ENCODE data around the gene FBXW8.

The FBXW8 gene

GRCh38 chr12:117060929-117061305, 150.2 kb downstream of the FBXW8 start:
- DNase-seq: no peak

- no peak for DNase-seq
Measured at GRCh38 chr12:117061555-117062079, 150.9 kb downstream of the FBXW8 start.

DNA sequence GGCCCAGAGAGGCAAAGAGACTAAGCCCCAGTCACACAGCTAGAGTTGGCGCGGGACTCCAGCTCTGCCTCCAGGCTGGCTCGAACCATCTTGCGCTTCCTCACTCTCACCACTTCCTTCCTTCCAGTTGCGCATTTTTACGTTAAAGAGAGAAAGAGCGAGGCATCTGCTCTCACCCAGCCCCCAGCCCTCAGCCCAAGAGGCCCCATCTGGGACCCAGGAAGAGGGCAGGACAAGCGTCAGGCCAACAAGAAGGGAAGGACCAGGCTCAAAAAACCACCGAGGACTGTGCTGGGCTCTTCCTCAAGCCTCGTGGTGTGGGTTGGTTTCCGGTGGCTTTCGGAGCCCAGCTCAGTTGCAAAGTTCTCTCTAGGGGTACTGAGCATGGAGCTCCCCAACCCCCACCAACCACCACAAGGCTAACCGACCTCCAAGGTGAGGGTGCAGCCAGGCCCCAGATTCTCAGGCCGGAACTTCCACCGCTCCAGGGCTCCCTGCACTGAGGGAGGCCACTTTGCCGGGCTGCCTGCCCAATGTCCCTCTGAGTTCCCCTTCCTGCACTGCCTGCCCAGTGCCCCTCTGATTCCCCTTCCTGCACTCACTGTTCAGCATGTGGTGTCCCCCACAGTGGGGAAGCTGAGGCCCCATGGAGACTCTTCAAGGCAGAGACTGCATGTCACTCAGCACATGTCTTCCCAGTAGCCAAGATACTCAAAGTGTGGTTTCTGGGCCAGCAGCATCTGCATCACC, 152.6 kb downstream of the FBXW8 start:
- DNase-seq: no peak

- DNase-seq: no peak
Measured at GRCh38 chr12:117064049-117064448, 153.3 kb downstream of the FBXW8 start.

DNA sequence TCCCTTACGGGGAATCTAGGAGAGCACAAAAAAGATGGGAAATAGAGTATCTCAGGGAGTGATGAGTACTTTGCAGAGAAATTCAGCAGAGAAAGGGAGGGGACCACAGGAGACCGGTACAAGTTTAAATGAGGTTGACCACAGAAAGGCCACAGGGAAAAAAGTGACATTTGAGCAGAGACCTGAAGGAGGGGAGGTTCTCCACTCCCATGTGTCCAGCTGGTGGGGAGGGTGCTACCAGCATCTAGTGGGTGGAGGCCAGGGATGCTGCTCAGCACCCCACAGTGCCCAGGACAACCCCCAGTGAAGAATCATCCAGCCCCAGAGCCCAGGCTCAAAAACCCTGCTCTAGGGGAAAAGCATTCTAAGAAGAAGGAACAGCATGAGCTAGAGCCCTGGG, 153.8 kb downstream of the FBXW8 start:
- no peak for DNase-seq

DNA sequence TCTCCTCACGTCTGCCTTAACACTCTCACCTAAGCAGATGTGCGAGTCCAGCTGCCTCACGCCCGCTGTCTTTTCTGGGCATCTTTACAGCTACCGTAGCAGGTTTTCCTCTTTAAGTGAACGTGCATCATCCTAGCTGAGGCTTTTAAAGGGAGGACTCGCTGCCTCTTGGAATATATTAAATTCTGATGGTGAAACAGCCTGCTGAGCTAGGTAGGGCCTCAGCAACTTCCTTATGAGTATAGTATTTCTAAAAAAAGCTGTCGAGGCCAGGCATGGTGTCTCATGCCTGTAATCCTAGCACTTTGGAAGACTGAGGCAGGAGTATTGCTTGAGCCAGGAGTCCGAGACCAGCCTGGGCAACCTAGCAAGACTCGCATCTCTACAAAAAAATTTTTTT, 156.3 kb downstream of the FBXW8 start:
- DNase-seq: no peak

GRCh38 chr12:117067638-117068037, 156.9 kb downstream of the FBXW8 start:
- DNase-seq: no peak

- no peak for DNase-seq
Measured at GRCh38 chr12:117068492-117068891, 157.7 kb downstream of the FBXW8 start.

- no peak for DNase-seq
Measured at GRCh38 chr12:117069101-117069797, 158.5 kb downstream of the FBXW8 start.

GRCh38 chr12:117069926-117070900, 159.5 kb downstream of the FBXW8 start:
- DNase-seq: no peak

DNA sequence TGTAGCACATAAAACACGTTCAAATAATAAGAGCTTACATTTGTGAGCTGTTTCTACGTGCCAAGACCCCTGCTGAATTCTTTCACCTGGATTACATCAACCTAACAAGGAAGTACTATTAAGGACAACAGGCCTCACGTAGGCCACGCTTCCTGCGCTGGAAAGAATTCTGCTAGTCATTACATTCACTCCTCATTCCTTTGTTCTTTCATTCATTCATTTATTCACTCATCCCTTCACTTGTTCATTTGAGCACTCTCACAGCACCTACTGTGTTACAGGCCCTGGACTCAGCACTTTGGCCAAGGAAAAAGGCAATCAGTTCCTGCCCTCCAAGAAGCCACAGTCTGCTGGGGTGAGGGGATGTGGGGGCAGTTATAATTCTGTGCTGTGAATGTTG, 160.3 kb downstream of the FBXW8 start:
- DNase-seq: no peak

GRCh38 chr12:117072106-117072505, 161.4 kb downstream of the FBXW8 start:
- no peak for DNase-seq

GRCh38 chr12:117072736-117073490, 162.2 kb downstream of the FBXW8 start:
- DNase-seq: no peak

DNA sequence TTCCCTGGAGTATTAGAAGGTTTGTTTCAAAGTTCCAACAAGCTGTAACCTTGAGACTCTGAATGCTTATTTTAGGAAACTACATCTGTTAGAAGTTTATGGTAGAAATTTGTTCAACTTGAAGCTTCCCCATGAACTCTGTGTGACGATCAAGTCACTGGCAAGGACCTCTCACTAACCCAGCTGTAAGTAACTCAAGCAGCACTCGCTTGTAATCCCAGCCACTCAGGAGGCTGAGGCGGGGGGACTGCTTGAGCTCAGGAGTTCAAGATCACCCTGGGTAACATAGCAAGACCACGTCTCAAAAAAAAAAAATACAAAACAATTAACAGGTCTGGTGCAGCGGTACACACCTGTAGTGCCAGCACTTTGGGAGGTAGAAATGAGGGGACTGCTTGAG, 162.9 kb downstream of the FBXW8 start:
- no peak for DNase-seq

- DNase-seq: no peak
Measured at GRCh38 chr12:117076410-117077372, 165.9 kb downstream of the FBXW8 start.

GRCh38 chr12:117079487-117079886, 168.7 kb downstream of the FBXW8 start:
- DNase-seq: no peak

GRCh38 chr12:117080661-117081144, 170.0 kb downstream of the FBXW8 start:
- DNase-seq: no peak
